Thyroid gland (tissue), 4 donors: ENCODE measurements around the gene FCER2.

Source experiments
- CTCF ChIP-seq, 6 experiments: fragments of 200-600 bp in 3 of 6; fragments of 450-650 bp in 3 of 6; sonication (generic) in 3 of 6; IDR thresholded peaks; one replicate each; pipeline ENCODE4 v1.5.1; 2016 to 2019; ENCODE audit warnings: antibody characterized with exemption in 6 of 6, mild to moderate bottlenecking in 2 of 6, inconsistent platforms in 1 of 6, moderate library complexity in 1 of 6
- POLR2A ChIP-seq, 2 donors: fragments of 450-650 bp; IDR thresholded peaks; one replicate each; pipeline ENCODE4 v1.6.1; 2017; ENCODE audit warnings: antibody characterized with exemption in 2 of 2, mild to moderate bottlenecking in 2 of 2, moderate library complexity in 1 of 2

GRCh38 chr19:7703332-7703731, 1.4 kb upstream of the FCER2 start:
- no peak for TF ChIP-seq CTCF (IDR thresholded peaks at IDR 0.05)
- no peak for TF ChIP-seq POLR2A (IDR thresholded peaks at IDR 0.05)
